GM12891 (cell line): Measurements from ENCODE around the gene ALDH1L1.

Experiments used
- DNase-seq: peaks from one replicate; pipeline ENCODE4 v3.0.0; 2011; ENCODE audit warnings: low spot score; ENCODE audit not compliant: insufficient read length
- FAIRE-seq: peaks from 2 replicates; lab custom pipeline; 2011; peaks lifted over from hg19 to GRCh38; lab: Jason Lieb, UNC
- PAX5 ChIP-seq: IDR thresholded peaks from 2 replicates; pipeline ENCODE4 v1.6.1; 2011; ENCODE audit warnings: low read length, moderate library complexity, mild to moderate bottlenecking; ENCODE audit not compliant: insufficient read depth, severe bottlenecking
- POLR2A ChIP-seq: IDR thresholded peaks from 2 replicates; pipeline ENCODE4 v1.6.1; 2011; ENCODE audit warnings: low read depth, low read length, control low read depth
- POLR2AphosphoS5 ChIP-seq: IDR thresholded peaks from 2 replicates; pipeline ENCODE4 v1.6.1; 2011; ENCODE audit warnings: low read depth, low read length, control low read depth
- POU2F2 ChIP-seq: IDR thresholded peaks from 2 replicates; pipeline ENCODE4 v1.6.1; 2011; ENCODE audit warnings: low read depth, mild to moderate bottlenecking, control low read depth, low read length, moderate library complexity
- SPI1 ChIP-seq: IDR thresholded peaks from 2 replicates; pipeline ENCODE4 v1.6.1; 2011; ENCODE audit warnings: low read depth, low read length, control low read depth
- TAF1 ChIP-seq: IDR thresholded peaks from 2 replicates; pipeline ENCODE4 v1.6.1; 2011; ENCODE audit warnings: low read depth, low read length, control low read depth

Gene ALDH1L1

GRCh38 chr3:126209741-126210140, 29.4 kb upstream of the ALDH1L1 start:
- FAIRE-seq = no peak
- TF ChIP-seq POU2F2 = no peak
- no peak for TF ChIP-seq POLR2AphosphoS5
- no peak for TF ChIP-seq SPI1
- no peak for TF ChIP-seq TAF1
- TF ChIP-seq POLR2A = no peak
- DNase-seq = no peak

DNA sequence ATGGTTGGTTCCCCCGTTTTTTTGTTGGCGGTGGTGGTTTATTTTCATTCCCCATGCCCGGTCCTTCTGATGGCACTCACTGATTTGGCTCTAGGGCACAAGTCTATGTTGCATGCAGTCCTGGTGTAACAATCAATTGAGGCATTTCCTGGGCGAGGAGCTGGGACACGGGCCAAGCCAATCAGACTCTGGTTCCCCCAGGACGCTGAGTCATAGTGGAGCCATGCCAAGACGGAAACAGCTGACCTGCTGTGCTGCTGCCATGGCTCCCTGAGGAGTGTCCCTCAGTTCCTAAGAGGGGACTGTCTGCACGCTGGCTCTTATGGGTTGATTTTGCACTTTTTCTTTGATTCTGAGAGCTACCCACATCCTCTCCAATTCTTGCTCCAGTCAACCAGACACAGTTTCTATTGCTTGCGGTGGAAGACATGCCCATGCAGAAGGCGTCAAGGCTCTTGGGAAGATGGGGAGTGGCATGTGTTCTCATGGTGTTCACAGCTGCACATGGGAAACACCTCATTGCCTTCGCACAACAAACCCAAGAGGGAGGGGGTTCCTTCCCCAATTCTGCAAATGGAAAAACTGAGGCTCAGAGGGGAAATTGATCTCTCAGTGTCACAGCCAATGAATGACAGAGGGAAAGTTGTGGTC, 28.3 kb upstream of the ALDH1L1 start:
- TF ChIP-seq POLR2AphosphoS5 (no peak), SPI1 (no peak), POLR2A (no peak), PAX5 (no peak), POU2F2 (no peak), TAF1 (no peak)
- DNase-seq = no peak
- FAIRE-seq = no peak

GRCh38 chr3:126208182-126208581, 27.8 kb upstream of the ALDH1L1 start:
- no peak for DNase-seq
- no peak for FAIRE-seq

GRCh38 chr3:126207166-126207565, 26.8 kb upstream of the ALDH1L1 start:
- FAIRE-seq = no peak
- TF ChIP-seq POU2F2 = no peak
- TF ChIP-seq SPI1 = no peak
- no peak for TF ChIP-seq TAF1
- TF ChIP-seq POLR2A = no peak
- TF ChIP-seq POLR2AphosphoS5 = no peak
- no peak for TF ChIP-seq PAX5
- no peak for DNase-seq

More at GRCh38 chr3:126208182-126208581, 27.8 kb upstream of the ALDH1L1 start:
- TF ChIP-seq PAX5 (no peak), POLR2AphosphoS5 (no peak)

DNA sequence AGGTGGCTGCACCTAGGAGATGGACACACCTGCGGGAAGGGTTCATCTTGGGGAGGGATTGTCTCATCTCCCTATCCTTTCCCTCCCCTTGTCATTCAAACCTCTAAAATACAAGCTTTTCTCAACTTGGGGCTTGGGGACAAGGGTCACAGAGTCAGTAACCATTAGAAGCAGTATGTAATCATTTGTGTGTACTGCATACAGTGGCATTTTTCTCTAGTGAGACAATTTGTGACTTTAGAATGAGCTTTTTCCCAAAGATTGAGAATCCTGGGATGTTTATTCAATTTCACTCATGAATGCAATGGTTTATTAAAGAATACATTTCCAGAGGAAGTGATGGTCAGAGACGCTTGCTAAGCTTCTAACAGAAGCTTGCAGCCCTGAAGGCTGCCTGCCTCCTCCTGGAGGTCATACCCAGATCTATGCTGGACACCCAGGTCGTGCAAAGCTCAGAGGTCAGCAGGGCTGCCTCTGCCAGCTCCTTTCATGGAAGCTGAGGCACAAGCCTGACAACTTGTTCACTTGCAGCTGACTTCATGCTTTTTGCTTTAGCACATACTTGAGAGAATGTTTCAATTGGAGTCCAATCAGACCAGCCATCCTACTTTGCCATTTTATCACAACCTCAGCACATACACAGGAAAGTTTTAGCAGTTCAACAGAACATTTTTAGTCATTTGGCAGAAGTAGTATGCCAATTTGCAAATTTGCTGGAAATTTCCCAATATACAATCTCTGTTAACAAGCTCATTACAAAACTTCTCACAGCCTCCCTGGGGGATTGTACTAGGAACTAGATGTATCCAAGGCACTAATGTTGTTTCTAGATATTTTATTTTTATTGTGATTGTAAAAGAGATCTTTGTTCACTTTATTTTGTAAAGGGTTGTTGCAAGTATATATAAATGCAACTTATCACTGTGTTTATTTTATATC, 25.6 kb upstream of the ALDH1L1 start:
- no peak for TF ChIP-seq POU2F2
- TF ChIP-seq POLR2A = no peak
- TF ChIP-seq SPI1 = no peak
- no peak for TF ChIP-seq PAX5
- TF ChIP-seq TAF1 = no peak
- no peak for TF ChIP-seq POLR2AphosphoS5
- DNase-seq (no peak), FAIRE-seq (no peak)

- DNase-seq = no peak
- no peak for FAIRE-seq
- TF ChIP-seq SPI1 (no peak), TAF1 (no peak)
Measured at GRCh38 chr3:126202680-126203079, 22.3 kb upstream of the ALDH1L1 start.

GRCh38 chr3:126202276-126202675, 21.9 kb upstream of the ALDH1L1 start:
- TF ChIP-seq TAF1 (no peak), POU2F2 (no peak), POLR2AphosphoS5 (no peak), PAX5 (no peak), SPI1 (no peak), POLR2A (no peak)
- DNase-seq (no peak), FAIRE-seq (no peak)

- FAIRE-seq = no peak
- no peak for TF ChIP-seq SPI1
- TF ChIP-seq TAF1 = no peak
- no peak for TF ChIP-seq POU2F2
- TF ChIP-seq POLR2A = no peak
- no peak for TF ChIP-seq POLR2AphosphoS5
- no peak for TF ChIP-seq PAX5
- DNase-seq = no peak
Measured at GRCh38 chr3:126201168-126201567, 20.8 kb upstream of the ALDH1L1 start.

DNA sequence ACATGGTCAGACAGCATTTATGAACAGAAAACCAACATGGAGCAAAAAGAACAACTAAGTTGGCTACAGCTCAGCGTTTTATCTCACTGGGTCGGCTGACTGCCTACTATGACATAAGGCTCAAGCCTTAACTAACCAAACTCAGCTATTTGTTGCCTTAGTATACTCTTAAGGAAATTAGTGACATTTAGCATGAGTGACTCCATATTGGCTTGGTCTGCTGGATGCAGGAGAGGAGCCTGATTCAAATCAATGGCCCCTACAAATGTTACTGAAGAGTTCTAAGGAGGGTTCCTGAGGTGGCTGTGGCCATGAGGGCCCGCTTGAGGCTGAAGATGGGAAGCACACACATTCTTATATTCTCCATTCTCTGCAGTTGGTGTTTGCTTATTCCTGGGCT, 20.1 kb upstream of the ALDH1L1 start:
- DNase-seq = no peak
- no peak for FAIRE-seq
- TF ChIP-seq POU2F2 = no peak
- no peak for TF ChIP-seq TAF1
- TF ChIP-seq PAX5 = no peak
- TF ChIP-seq POLR2AphosphoS5 = no peak
- no peak for TF ChIP-seq POLR2A
- TF ChIP-seq SPI1 = no peak

GRCh38 chr3:126199256-126199655, 18.9 kb upstream of the ALDH1L1 start:
- FAIRE-seq = no peak
- DNase-seq = no peak
- TF ChIP-seq PAX5 (no peak), SPI1 (no peak), TAF1 (no peak), POLR2AphosphoS5 (no peak), POU2F2 (no peak), POLR2A (no peak)
